HepG2 (cell line): Measurements from ENCODE around the gene CYB561. TPM values are rescaled to one million over a fixed set of nuclear protein-coding genes. Genes with fewer than 3 reads are reported as not detected.

ENCODE experiments used
- CEBPB ChIP-seq: IDR thresholded peaks from 2 replicates; pipeline ENCODE4 v1.6.1; 2011; ENCODE audit warnings: low read depth, low read length, improper control_type of control experiment, borderline replicate concordance
- CREM ChIP-seq, 2 experiments: sonication (generic) in 1 of 2; formaldehyde crosslinking in 1 of 2; IDR thresholded peaks; 2 replicates each; pipeline versions ENCODE4 v1.4.0 to v1.6.1; 2016 to 2020; ENCODE audit warnings: antibody characterized with exemption in 1 of 2, mild to moderate bottlenecking in 1 of 2, missing genetic modification reagents in 1 of 2
- MTA3 ChIP-seq: sonication (generic); formaldehyde crosslinking; IDR thresholded peaks from 2 replicates; pipeline ENCODE4 v1.4.0; 2020; ENCODE audit warnings: missing genetic modification reagents
- POLR2A ChIP-seq, 2 experiments: IDR thresholded peaks; 2 replicates each; pipeline ENCODE4 v1.6.1; 2011; ENCODE audit warnings: low read depth in 2 of 2, low read length in 2 of 2, mild to moderate bottlenecking in 1 of 2, moderate library complexity in 1 of 2; ENCODE audit not compliant: insufficient read depth in 1 of 2
- SP2 ChIP-seq: sonication (generic); formaldehyde crosslinking; IDR thresholded peaks from 2 replicates; pipeline ENCODE4 v1.5.1; 2020; ENCODE audit warnings: mild to moderate bottlenecking, missing genetic modification reagents
- WIZ ChIP-seq: sonication (generic); formaldehyde crosslinking; IDR thresholded peaks from 2 replicates; pipeline ENCODE4 v1.5.1; 2020; ENCODE audit warnings: mild to moderate bottlenecking, missing genetic modification reagents
- ZC3H13 ChIP-seq: sonication (generic); formaldehyde crosslinking; IDR thresholded peaks from 2 replicates; pipeline ENCODE4 v1.8.1; 2023; ENCODE audit warnings: mild to moderate bottlenecking, missing genetic modification reagents, moderate library complexity
- ZC3H4 ChIP-seq: sonication (generic); formaldehyde crosslinking; IDR thresholded peaks from 2 replicates; pipeline ENCODE4 v1.4.0; 2020; ENCODE audit warnings: missing genetic modification reagents, borderline replicate concordance
- ZFP62 ChIP-seq: sonication (generic); formaldehyde crosslinking; IDR thresholded peaks from 2 replicates; pipeline ENCODE4 v1.4.0; 2020; ENCODE audit warnings: missing genetic modification reagents
- ZNF160 ChIP-seq: sonication (generic); formaldehyde crosslinking; IDR thresholded peaks from 2 replicates; pipeline ENCODE4 v1.8.0; 2022; ENCODE audit warnings: mild to moderate bottlenecking, inconsistent platforms, missing genetic modification reagents
- ZNF510 ChIP-seq: sonication (generic); formaldehyde crosslinking; IDR thresholded peaks from 2 replicates; pipeline ENCODE4 v1.4.0; 2020; ENCODE audit warnings: low read depth, mild to moderate bottlenecking, missing genetic modification reagents
- ZZZ3 ChIP-seq: sonication (generic); formaldehyde crosslinking; IDR thresholded peaks from 2 replicates; pipeline ENCODE4 v1.4.0; 2020; ENCODE audit warnings: missing genetic modification reagents, mild to moderate bottlenecking, borderline replicate concordance
- polyA plus RNA-seq, 8 experiments: library from polyadenylated mRNA; depleted of rRNA in 3 of 8; stranded (reverse) in 7 of 8; unstranded in 1 of 8; fragments of >200 nt; fragmentation: Illumina TruSeq in 4 of 8; extraction: Trizol in 4 of 8; gene quantifications; 2 replicates each; pipeline versions ENCODE4 v1.2.1 to v1.2.3, GENCODE V29; 2011 to 2016; ENCODE audit warnings: low read depth in 4 of 8, missing spikeins in 1 of 8, mixed read lengths in 1 of 8; ENCODE audit not compliant: insufficient read depth in 1 of 8
- total RNA-seq, 5 experiments: library from RNA; depleted of rRNA; stranded (reverse); fragments of >200 nt; fragmentation: Illumina TruSeq; extraction: Trizol; gene quantifications; 2 replicates each; pipeline ENCODE4 v1.2.3, GENCODE V29; 2016; ENCODE audit warnings: low read depth in 1 of 5
- TF ChIP-seq, protein P1 (sequence below): sonication (generic); formaldehyde crosslinking; IDR thresholded peaks from 2 replicates; pipeline ENCODE4 v1.4.0; 2020; ENCODE audit warnings: missing genetic modification reagents
- TF ChIP-seq, protein P2 (sequence below): sonication (generic); formaldehyde crosslinking; IDR thresholded peaks from 2 replicates; pipeline ENCODE4 v1.5.1; 2020; ENCODE audit warnings: missing genetic modification reagents, mild to moderate bottlenecking, borderline replicate concordance
- TF ChIP-seq, protein P3 (sequence below): sonication (generic); formaldehyde crosslinking; IDR thresholded peaks from one replicate; pipeline ENCODE4 v1.5.1; 2020; ENCODE audit warnings: mild to moderate bottlenecking, missing genetic modification reagents; ENCODE audit errors: not compliant biosample characterization

The CYB561 gene
- total and polyA plus RNA-seq, 2 of the 13 experiments (the other 11 are each of a cell fraction or from before 2014, with no cell fraction given): 1.5 to 6.7 TPM

DNA sequence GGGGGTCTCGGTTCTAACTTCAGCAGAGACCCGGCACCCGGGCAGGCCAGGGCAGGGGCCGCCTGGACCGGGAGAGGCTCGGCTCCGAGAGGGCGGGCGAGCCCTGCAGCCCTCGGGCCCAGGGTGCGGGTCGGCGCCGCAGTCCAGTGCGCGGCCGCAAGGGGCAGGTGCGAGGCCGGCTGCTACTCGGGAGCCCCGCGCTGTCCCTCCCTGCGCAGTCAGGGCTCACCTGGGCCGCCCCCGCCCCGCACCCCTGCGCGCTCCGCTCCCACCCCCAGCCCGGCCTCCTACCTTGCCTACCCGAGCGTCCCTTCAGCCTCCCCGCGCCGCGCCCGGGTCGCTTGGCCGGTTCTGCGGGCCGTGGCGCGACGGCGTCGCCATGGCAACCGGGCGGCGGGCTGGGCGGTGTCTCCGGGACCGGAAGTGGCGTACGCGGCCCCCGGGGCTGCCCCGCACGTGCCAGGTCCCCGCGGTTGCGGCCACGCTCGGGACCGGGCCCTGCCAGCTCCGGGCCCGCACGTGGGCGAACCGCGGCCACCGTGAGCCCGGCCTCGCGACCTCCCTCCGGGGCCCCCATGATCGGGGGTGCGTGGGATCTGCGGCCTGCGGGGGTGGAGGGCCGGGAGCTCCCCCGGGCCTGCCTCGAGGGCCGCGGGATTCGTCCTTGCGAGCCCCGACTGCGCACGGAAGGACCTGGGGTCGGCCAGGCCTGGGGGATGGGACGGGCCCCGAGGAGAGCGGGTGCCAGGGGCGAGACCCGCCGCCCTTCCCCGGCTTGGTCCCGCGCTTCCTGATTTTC is at the start of gene CYB561 (continued):
- TF ChIP-seq, protein P1, sequence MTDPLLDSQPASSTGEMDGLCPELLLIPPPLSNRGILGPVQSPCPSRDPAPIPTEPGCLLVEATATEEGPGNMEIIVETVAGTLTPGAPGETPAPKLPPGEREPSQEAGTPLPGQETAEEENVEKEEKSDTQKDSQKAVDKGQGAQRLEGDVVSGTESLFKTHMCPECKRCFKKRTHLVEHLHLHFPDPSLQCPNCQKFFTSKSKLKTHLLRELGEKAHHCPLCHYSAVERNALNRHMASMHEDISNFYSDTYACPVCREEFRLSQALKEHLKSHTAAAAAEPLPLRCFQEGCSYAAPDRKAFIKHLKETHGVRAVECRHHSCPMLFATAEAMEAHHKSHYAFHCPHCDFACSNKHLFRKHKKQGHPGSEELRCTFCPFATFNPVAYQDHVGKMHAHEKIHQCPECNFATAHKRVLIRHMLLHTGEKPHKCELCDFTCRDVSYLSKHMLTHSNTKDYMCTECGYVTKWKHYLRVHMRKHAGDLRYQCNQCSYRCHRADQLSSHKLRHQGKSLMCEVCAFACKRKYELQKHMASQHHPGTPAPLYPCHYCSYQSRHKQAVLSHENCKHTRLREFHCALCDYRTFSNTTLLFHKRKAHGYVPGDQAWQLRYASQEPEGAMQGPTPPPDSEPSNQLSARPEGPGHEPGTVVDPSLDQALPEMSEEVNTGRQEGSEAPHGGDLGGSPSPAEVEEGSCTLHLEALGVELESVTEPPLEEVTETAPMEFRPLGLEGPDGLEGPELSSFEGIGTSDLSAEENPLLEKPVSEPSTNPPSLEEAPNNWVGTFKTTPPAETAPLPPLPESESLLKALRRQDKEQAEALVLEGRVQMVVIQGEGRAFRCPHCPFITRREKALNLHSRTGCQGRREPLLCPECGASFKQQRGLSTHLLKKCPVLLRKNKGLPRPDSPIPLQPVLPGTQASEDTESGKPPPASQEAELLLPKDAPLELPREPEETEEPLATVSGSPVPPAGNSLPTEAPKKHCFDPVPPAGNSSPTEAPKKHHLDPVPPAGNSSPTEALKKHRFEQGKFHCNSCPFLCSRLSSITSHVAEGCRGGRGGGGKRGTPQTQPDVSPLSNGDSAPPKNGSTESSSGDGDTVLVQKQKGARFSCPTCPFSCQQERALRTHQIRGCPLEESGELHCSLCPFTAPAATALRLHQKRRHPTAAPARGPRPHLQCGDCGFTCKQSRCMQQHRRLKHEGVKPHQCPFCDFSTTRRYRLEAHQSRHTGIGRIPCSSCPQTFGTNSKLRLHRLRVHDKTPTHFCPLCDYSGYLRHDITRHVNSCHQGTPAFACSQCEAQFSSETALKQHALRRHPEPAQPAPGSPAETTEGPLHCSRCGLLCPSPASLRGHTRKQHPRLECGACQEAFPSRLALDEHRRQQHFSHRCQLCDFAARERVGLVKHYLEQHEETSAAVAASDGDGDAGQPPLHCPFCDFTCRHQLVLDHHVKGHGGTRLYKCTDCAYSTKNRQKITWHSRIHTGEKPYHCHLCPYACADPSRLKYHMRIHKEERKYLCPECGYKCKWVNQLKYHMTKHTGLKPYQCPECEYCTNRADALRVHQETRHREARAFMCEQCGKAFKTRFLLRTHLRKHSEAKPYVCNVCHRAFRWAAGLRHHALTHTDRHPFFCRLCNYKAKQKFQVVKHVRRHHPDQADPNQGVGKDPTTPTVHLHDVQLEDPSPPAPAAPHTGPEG: no peak
- TF ChIP-seq, protein P2, sequence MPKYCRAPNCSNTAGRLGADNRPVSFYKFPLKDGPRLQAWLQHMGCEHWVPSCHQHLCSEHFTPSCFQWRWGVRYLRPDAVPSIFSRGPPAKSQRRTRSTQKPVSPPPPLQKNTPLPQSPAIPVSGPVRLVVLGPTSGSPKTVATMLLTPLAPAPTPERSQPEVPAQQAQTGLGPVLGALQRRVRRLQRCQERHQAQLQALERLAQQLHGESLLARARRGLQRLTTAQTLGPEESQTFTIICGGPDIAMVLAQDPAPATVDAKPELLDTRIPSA (CRISPR knock-in tag): no peak
- TF ChIP-seq MTA3 (CRISPR knock-in tag): no peak
- TF ChIP-seq CREM (IDR thresholded peaks at IDR 0.05): no peak
- no peak for TF ChIP-seq CREM (CRISPR knock-in tag; IDR thresholded peaks at IDR 0.05)
- TF ChIP-seq ZFP62 (CRISPR knock-in tag): no peak
- TF ChIP-seq POLR2A (IDR thresholded peaks at IDR 0.05; ENCODE audit: insufficient read depth in 1 of 2, low read depth in 2 of 2, low read length in 2 of 2): no peak
- no peak for TF ChIP-seq SP2
- TF ChIP-seq ZC3H4: no peak
- no peak for TF ChIP-seq ZC3H13 (CRISPR knock-in tag)
- TF ChIP-seq ZNF510 (CRISPR knock-in tag): no peak
- TF ChIP-seq, protein P3, sequence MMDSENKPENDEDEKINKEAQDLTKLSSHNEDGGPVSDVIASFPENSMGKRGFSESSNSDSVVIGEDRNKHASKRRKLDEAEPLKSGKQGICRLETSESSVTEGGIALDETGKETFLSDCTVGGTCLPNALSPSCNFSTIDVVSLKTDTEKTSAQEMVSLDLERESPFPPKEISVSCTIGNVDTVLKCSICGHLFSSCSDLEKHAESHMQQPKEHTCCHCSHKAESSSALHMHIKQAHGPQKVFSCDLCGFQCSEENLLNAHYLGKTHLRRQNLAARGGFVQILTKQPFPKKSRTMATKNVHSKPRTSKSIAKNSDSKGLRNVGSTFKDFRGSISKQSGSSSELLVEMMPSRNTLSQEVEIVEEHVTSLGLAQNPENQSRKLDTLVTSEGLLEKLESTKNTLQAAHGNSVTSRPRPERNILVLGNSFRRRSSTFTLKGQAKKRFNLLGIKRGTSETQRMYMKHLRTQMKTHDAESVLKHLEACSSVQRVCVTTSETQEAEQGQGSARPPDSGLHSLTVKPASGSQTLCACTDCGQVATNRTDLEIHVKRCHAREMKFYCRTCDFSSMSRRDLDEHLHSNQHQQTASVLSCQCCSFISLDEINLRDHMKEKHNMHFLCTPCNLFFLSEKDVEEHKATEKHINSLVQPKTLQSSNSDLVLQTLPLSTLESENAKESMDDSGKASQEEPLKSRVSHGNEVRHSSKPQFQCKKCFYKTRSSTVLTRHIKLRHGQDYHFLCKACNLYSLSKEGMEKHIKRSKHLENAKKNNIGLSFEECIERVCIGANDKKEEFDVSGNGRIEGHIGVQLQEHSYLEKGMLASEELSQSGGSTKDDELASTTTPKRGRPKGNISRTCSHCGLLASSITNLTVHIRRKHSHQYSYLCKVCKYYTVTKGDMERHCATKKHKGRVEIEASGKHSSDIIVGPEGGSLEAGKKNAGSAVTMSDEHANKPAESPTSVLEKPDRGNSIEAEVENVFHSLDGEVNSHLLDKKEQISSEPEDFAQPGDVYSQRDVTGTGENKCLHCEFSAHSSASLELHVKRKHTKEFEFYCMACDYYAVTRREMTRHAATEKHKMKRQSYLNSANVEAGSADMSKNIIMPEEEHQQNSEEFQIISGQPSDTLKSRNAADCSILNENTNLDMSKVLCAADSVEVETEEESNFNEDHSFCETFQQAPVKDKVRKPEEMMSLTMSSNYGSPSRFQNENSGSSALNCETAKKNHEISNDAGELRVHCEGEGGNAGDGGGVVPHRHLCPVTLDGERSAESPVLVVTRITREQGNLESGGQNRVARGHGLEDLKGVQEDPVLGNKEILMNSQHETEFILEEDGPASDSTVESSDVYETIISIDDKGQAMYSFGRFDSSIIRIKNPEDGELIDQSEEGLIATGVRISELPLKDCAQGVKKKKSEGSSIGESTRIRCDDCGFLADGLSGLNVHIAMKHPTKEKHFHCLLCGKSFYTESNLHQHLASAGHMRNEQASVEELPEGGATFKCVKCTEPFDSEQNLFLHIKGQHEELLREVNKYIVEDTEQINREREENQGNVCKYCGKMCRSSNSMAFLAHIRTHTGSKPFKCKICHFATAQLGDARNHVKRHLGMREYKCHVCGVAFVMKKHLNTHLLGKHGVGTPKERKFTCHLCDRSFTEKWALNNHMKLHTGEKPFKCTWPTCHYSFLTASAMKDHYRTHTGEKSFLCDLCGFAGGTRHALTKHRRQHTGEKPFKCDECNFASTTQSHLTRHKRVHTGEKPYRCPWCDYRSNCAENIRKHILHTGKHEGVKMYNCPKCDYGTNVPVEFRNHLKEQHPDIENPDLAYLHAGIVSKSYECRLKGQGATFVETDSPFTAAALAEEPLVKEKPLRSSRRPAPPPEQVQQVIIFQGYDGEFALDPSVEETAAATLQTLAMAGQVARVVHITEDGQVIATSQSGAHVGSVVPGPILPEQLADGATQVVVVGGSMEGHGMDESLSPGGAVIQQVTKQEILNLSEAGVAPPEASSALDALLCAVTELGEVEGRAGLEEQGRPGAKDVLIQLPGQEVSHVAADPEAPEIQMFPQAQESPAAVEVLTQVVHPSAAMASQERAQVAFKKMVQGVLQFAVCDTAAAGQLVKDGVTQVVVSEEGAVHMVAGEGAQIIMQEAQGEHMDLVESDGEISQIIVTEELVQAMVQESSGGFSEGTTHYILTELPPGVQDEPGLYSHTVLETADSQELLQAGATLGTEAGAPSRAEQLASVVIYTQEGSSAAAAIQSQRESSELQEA (CRISPR knock-in tag): no peak
- no peak for TF ChIP-seq CEBPB
- TF ChIP-seq ZNF160: peak; percentile 59; the same call in 1 of the 2 replicates
- TF ChIP-seq ZZZ3 (CRISPR knock-in tag): no peak
- TF ChIP-seq WIZ (CRISPR knock-in tag): no peak
